CD8-positive, alpha-beta memory T cell (primary cell): ENCODE measurements around the gene LRP10. TPM values are rescaled to one million over a fixed set of nuclear protein-coding genes. Genes with fewer than 3 reads are reported as not detected.
A peak's percentile ranks its signal among the peaks of the same experiment; 100 is the strongest.

Experiments used
- CTCF ChIA-PET: fragments of 350-600 bp; sonication (Branson Sonifier 250); formaldehyde crosslinking; loops from one replicate; lab custom pipeline; 2021; ENCODE audit warnings: antibody characterized with exemption; lab: Charles Lee
- POLR2A ChIA-PET: fragments of 350-600 bp; sonication (Branson Sonifier 250); formaldehyde crosslinking; loops from one replicate; lab custom pipeline; 2021; ENCODE audit warnings: antibody characterized with exemption; lab: Charles Lee
- DNase-seq, 5 donors: peaks; one replicate each; pipeline versions ENCODE4 v3.0.0 to v3.0.0-alpha.2; 2020 to 2022; ENCODE audit warnings: mixed read lengths in 1 of 5
- H3K27ac ChIP-seq: one replicate; pipeline ENCODE4 v1.7.0; 2013; ENCODE audit warnings: low read depth, mild to moderate bottlenecking, low read length, moderate library complexity
- H3K27me3 ChIP-seq: 2 replicates; pipeline ENCODE4 v1.7.0; 2013; ENCODE audit warnings: low read length, mild to moderate bottlenecking; ENCODE audit not compliant: insufficient read depth, poor library complexity, severe bottlenecking
- H3K36me3 ChIP-seq: 2 replicates; pipeline ENCODE4 v1.7.0; 2013; ENCODE audit warnings: mild to moderate bottlenecking, low read length, moderate library complexity; ENCODE audit not compliant: insufficient read depth
- H3K4me1 ChIP-seq: 2 replicates; pipeline ENCODE4 v1.7.0; 2013; ENCODE audit warnings: mild to moderate bottlenecking, low read length, moderate library complexity; ENCODE audit not compliant: insufficient read depth
- H3K4me3 ChIP-seq: 2 replicates; pipeline ENCODE4 v1.7.0; 2013; ENCODE audit warnings: mild to moderate bottlenecking, low read length
- H3K9me3 ChIP-seq: 2 replicates; pipeline ENCODE4 v1.7.0; 2013; ENCODE audit warnings: mild to moderate bottlenecking, low read length
- H3K27ac Mint-ChIP-seq, 8 donors: one replicate each; pipeline ENCODE4 v1.8.0; 2020 to 2021; ENCODE audit warnings: mixed read lengths in 8 of 8, mild to moderate bottlenecking in 6 of 8, inconsistent platforms in 3 of 8, moderate library complexity in 3 of 8
- H3K27me3 Mint-ChIP-seq, 2 donors: one replicate each; pipeline ENCODE4 v1.8.0; 2020 to 2021; ENCODE audit warnings: mixed read lengths in 2 of 2, mild to moderate bottlenecking in 1 of 2, moderate library complexity in 1 of 2
- H3K36me3 Mint-ChIP-seq, 3 donors: one replicate each; pipeline ENCODE4 v1.8.0; 2020 to 2021; ENCODE audit warnings: mixed read lengths in 3 of 3, inconsistent platforms in 1 of 3, mild to moderate bottlenecking in 1 of 3
- H3K4me1 Mint-ChIP-seq, 3 donors: one replicate each; pipeline ENCODE4 v1.8.0; 2020 to 2021; ENCODE audit warnings: mixed read lengths in 3 of 3, inconsistent platforms in 1 of 3, mild to moderate bottlenecking in 1 of 3
- H3K4me3 Mint-ChIP-seq, 7 donors: one replicate each; pipeline ENCODE4 v1.8.0; 2020 to 2021; ENCODE audit warnings: mixed read lengths in 7 of 7, mild to moderate bottlenecking in 6 of 7, moderate library complexity in 4 of 7, inconsistent platforms in 2 of 7
- H3K9me3 Mint-ChIP-seq, 5 donors: one replicate each; pipeline ENCODE4 v1.8.0; 2020 to 2022; ENCODE audit warnings: mixed read lengths in 5 of 5, mild to moderate bottlenecking in 3 of 5, moderate library complexity in 2 of 5, inconsistent platforms in 1 of 5
- polyA plus RNA-seq: library from polyadenylated mRNA; unstranded; fragments of 300-500 nt; fragmentation: Illumina TruSeq; gene quantifications from one replicate; pipeline ENCODE4 v1.2.3, GENCODE V29; 2021
- total RNA-seq, 2 experiments: library from RNA; stranded (reverse); gene quantifications; one replicate each; pipeline ENCODE4 v1.2.3, GENCODE V29; 2021

The LRP10 gene
- total and polyA plus RNA-seq, 3 experiments from 2014 or later: 33.4 to 105 (median 38.1) TPM

GRCh38 chr14:22885975-22886374, 14.4 kb downstream of the LRP10 start:
- Histone ChIP-seq H3K27me3 (no peaks in the 10 kb centered on the region), H3K27ac (peak overlapping the region; percentile 76), H3K4me3 (peak overlapping the region; percentile 39), H3K4me1 (peaks cover 55% of the 10 kb centered on the region), H3K9me3 (no peaks in the 10 kb centered on the region), H3K36me3 (no peaks in the 10 kb centered on the region)
- peak overlapping the region in 7 of 8 donors; percentile 23 to 88 (median 69) for H3K27ac Mint-ChIP-seq
- CTCF ChIA-PET: interaction anchor here (1.0 to 10.6 kb wide), 13 partner anchors 8 to 325 kb away, joined by 3 to 110 read pairs (median 6); partner anchors contain the start of genes LRP10 and OXA1L
- H3K4me1 Mint-ChIP-seq: peaks cover 29 to 66% (median 39%) of the 10 kb centered on the region in 3 donors
- POLR2A ChIA-PET: interaction anchor here (0.5 to 2.8 kb wide), 10 partner anchors 14 to 1137 kb away, joined by 3 to 17 read pairs (median 3); partner anchors contain the start of genes DAD1, HAUS4, LRP10 and RBM23
- peaks cover 0 to 2% (median 0%) of the 10 kb centered on the region in 3 donors for H3K36me3 Mint-ChIP-seq
- H3K27me3 Mint-ChIP-seq: peaks cover 0 to 1% of the 10 kb centered on the region in 2 donors
- peak overlapping the region; percentile 69 to 93 (median 85) for H3K4me3 Mint-ChIP-seq
- DNase-seq: no peak
- no peaks in the 10 kb centered on the region for H3K9me3 Mint-ChIP-seq

GRCh38 chr14:22886500-22887259, 15.1 kb downstream of the LRP10 start:
- Mint-ChIP-seq H3K4me1 (peaks cover 29 to 65% (median 39%) of the 10 kb centered on the region in 3 donors), H3K36me3 (peaks cover 0 to 2% (median 0%) of the 10 kb centered on the region in 3 donors)
- no peaks in the 10 kb centered on the region for H3K27me3 ChIP-seq

GRCh38 chr14:22887260-22887989, 15.9 kb downstream of the LRP10 start:
- H3K9me3 ChIP-seq: no peaks in the 10 kb centered on the region
- H3K4me1 Mint-ChIP-seq: peaks cover 29 to 61% (median 37%) of the 10 kb centered on the region in 3 donors
- no peaks in the 10 kb centered on the region for H3K9me3 Mint-ChIP-seq
- H3K4me3 Mint-ChIP-seq: peak overlapping the region; percentile 82 to 93 (median 87)
- DNase-seq: no peak
- peak overlapping the region; percentile 76 for H3K27ac ChIP-seq
- ChIA-PET CTCF (interaction anchor here (0.6 to 10.6 kb wide), 8 partner anchors 14 to 317 kb away, joined by 3 to 110 read pairs (median 10); partner anchors contain the start of gene LRP10), POLR2A (interaction anchor here (1.4 to 2.8 kb wide), 4 partner anchors 15 to 298 kb away, joined by 5 to 17 read pairs (median 8); partner anchors contain the start of genes DAD1, LRP10 and RBM23)
- peaks cover 0 to 1% of the 10 kb centered on the region in 2 donors for H3K27me3 Mint-ChIP-seq
- H3K36me3 Mint-ChIP-seq: peaks cover 0 to 3% (median 0%) of the 10 kb centered on the region in 3 donors
- no peaks in the 10 kb centered on the region for H3K27me3 ChIP-seq
- H3K4me1 ChIP-seq: peaks cover 55% of the 10 kb centered on the region
- peak overlapping the region; percentile 78 for H3K4me3 ChIP-seq
- H3K36me3 ChIP-seq: no peaks in the 10 kb centered on the region
- H3K27ac Mint-ChIP-seq: peak overlapping the region; percentile 68 to 94 (median 86)

More at GRCh38 chr14:22886500-22887259, 15.1 kb downstream of the LRP10 start:
- H3K9me3 ChIP-seq: no peaks in the 10 kb centered on the region
- Mint-ChIP-seq H3K9me3 (no peaks in the 10 kb centered on the region), H3K27me3 (peaks cover 0 to 1% of the 10 kb centered on the region in 2 donors), H3K4me3 (peak overlapping the region; percentile 82 to 93 (median 87)), H3K27ac (peak overlapping the region; percentile 66 to 94 (median 86))
- peak; percentile 54 to 78 (median 69) for DNase-seq
- peak overlapping the region; percentile 76 for H3K27ac ChIP-seq
- peaks cover 55% of the 10 kb centered on the region for H3K4me1 ChIP-seq
- POLR2A ChIA-PET: interaction anchor here (0.6 to 2.8 kb wide), 10 partner anchors 15 to 1138 kb away, joined by 3 to 17 read pairs (median 3); partner anchors contain the start of genes DAD1, HAUS4, LRP10 and RBM23
- H3K36me3 ChIP-seq: no peaks in the 10 kb centered on the region
- H3K4me3 ChIP-seq: peak overlapping the region; percentile 78
- CTCF ChIA-PET: interaction anchor here (0.6 to 10.6 kb wide), 16 partner anchors 9 to 326 kb away, joined by 3 to 110 read pairs (median 5); partner anchors contain the start of genes LRP10 and OXA1L

- Histone ChIP-seq H3K9me3 (no peaks in the 10 kb centered on the region), H3K4me3 (peak overlapping the region; percentile 78), H3K27ac (peak overlapping the region; percentile 76), H3K27me3 (no peaks in the 10 kb centered on the region), H3K4me1 (peaks cover 55% of the 10 kb centered on the region), H3K36me3 (no peaks in the 10 kb centered on the region)
- Mint-ChIP-seq H3K36me3 (peaks cover 0 to 3% (median 0%) of the 10 kb centered on the region in 3 donors), H3K4me1 (peaks cover 29 to 58% (median 37%) of the 10 kb centered on the region in 3 donors), H3K4me3 (peak overlapping the region in 6 of 7 donors; percentile 76 to 93 (median 86)), H3K27ac (peak overlapping the region in 6 of 8 donors; percentile 43 to 92 (median 70)), H3K9me3 (no peaks in the 10 kb centered on the region), H3K27me3 (peaks cover 0 to 1% of the 10 kb centered on the region in 2 donors)
- peak in 1 of 5 donors; percentile 38 for DNase-seq
- POLR2A ChIA-PET: interaction anchor here (1.6 to 2.8 kb wide), 2 partner anchors 17 to 30 kb away, joined by 5 to 11 read pairs; partner anchors contain the start of gene RBM23
- CTCF ChIA-PET: interaction anchor here (1.1 to 10.6 kb wide), 5 partner anchors 14 to 65 kb away, joined by 3 to 110 read pairs (median 11); partner anchors contain the start of gene LRP10
Measured at GRCh38 chr14:22887990-22888378, 16.4 kb downstream of the LRP10 start.

- H3K27me3 ChIP-seq: no peaks in the 10 kb centered on the region
- no peak overlapping the region for H3K4me3 ChIP-seq
- no peaks in the 10 kb centered on the region for H3K9me3 Mint-ChIP-seq
- peak in 1 of 5 donors; percentile 21 for DNase-seq
- H3K27ac ChIP-seq: no peak overlapping the region
- H3K4me3 Mint-ChIP-seq: peak overlapping the region in 2 of 7 donors; percentile 24 to 87
- H3K27ac Mint-ChIP-seq: peak overlapping the region in 2 of 8 donors; percentile 24 to 88
- H3K4me1 Mint-ChIP-seq: peaks cover 28 to 53% (median 37%) of the 10 kb centered on the region in 3 donors
- ChIA-PET CTCF (interaction anchor here (1.1 to 10.6 kb wide), 5 partner anchors 13 to 65 kb away, joined by 3 to 110 read pairs (median 11); partner anchors contain the start of gene LRP10), POLR2A (interaction anchor here (0.6 to 2.8 kb wide), 6 partner anchors 18 to 891 kb away, joined by 3 to 11 read pairs (median 4); partner anchors contain the start of gene RBM23)
- H3K36me3 ChIP-seq: no peaks in the 10 kb centered on the region
- peaks cover 0 to 7% (median 0%) of the 10 kb centered on the region in 3 donors for H3K36me3 Mint-ChIP-seq
- peaks cover 0 to 1% of the 10 kb centered on the region in 2 donors for H3K27me3 Mint-ChIP-seq
- peaks cover 49% of the 10 kb centered on the region for H3K4me1 ChIP-seq
- no peaks in the 10 kb centered on the region for H3K9me3 ChIP-seq
Measured at GRCh38 chr14:22888662-22889061, 17.1 kb downstream of the LRP10 start.

- peaks cover 25 to 41% (median 30%) of the 10 kb centered on the region in 3 donors for H3K4me1 Mint-ChIP-seq
- peak overlapping the region in 1 of 7 donors; percentile 0 for H3K4me3 Mint-ChIP-seq
- H3K27me3 ChIP-seq: no peaks in the 10 kb centered on the region
- no peaks in the 10 kb centered on the region for H3K36me3 ChIP-seq
- H3K9me3 Mint-ChIP-seq: no peaks in the 10 kb centered on the region
- no peak overlapping the region for H3K27ac ChIP-seq
- CTCF ChIA-PET: interaction anchor here (0.7 to 10.6 kb wide), 3 partner anchors 11 to 1180 kb away, joined by 3 to 110 read pairs (median 49); partner anchors contain the start of gene LRP10
- POLR2A ChIA-PET: no interaction called here
- DNase-seq: no peak
- no peak overlapping the region for H3K4me3 ChIP-seq
- no peaks in the 10 kb centered on the region for H3K9me3 ChIP-seq
- peaks cover 0 to 1% of the 10 kb centered on the region in 2 donors for H3K27me3 Mint-ChIP-seq
- peaks cover 0 to 10% (median 2%) of the 10 kb centered on the region in 3 donors for H3K36me3 Mint-ChIP-seq
- H3K27ac Mint-ChIP-seq: no peak overlapping the region
- peaks cover 47% of the 10 kb centered on the region for H3K4me1 ChIP-seq
Measured at GRCh38 chr14:22890416-22890815, 18.9 kb downstream of the LRP10 start.

GRCh38 chr14:22892488-22892887, 20.9 kb downstream of the LRP10 start:
- H3K27ac Mint-ChIP-seq: peak overlapping the region in 2 of 8 donors; percentile 61 to 78
- no peaks in the 10 kb centered on the region for H3K9me3 Mint-ChIP-seq
- peak overlapping the region in 1 of 7 donors; percentile 40 for H3K4me3 Mint-ChIP-seq
- H3K27me3 Mint-ChIP-seq: no peaks in the 10 kb centered on the region
- no peak for DNase-seq
- H3K27me3 ChIP-seq: no peaks in the 10 kb centered on the region
- peaks cover 11 to 25% (median 17%) of the 10 kb centered on the region in 3 donors for H3K4me1 Mint-ChIP-seq
- CTCF ChIA-PET: interaction anchor here (1.0 kb wide), 1 partner anchor 20 kb away, joined by 4 read pairs; no protein-coding TSS in a partner anchor
- no peaks in the 10 kb centered on the region for H3K36me3 ChIP-seq
- H3K9me3 ChIP-seq: no peaks in the 10 kb centered on the region
- peaks cover 0 to 10% (median 2%) of the 10 kb centered on the region in 3 donors for H3K36me3 Mint-ChIP-seq
- POLR2A ChIA-PET: no interaction called here
- H3K4me1 ChIP-seq: peaks cover 30% of the 10 kb centered on the region
- H3K4me3 ChIP-seq: no peak overlapping the region
- no peak overlapping the region for H3K27ac ChIP-seq
